ENCODE data around the gene HOXC13.

GRCh38 chr12:53937099-53937498, 1.5 kb upstream of the HOXC13 start:
- TF ChIP-seq CTCF (IDR thresholded peaks at IDR 0.05) (no peak), POLR2A (IDR thresholded peaks at IDR 0.05) (no peak)
